HG02870 (cell line): Measurements from ENCODE around the gene FETUB.

Experiments
- ATAC-seq: cut with Tn5 transposase; IDR thresholded peaks from one replicate; pipeline ENCODE4 v1.9.1; 2021; ENCODE audit warnings: mild to moderate bottlenecking, moderate library complexity; ENCODE audit not compliant: unreplicated experiment

FETUB gene

GRCh38 chr3:186639778-186640472 is at the start of gene FETUB:
Gene FETUB (plus strand): TSS chr3:186640399. CDS start chr3:186640461, 62 bp downstream.
- no peak for ATAC-seq

DNA sequence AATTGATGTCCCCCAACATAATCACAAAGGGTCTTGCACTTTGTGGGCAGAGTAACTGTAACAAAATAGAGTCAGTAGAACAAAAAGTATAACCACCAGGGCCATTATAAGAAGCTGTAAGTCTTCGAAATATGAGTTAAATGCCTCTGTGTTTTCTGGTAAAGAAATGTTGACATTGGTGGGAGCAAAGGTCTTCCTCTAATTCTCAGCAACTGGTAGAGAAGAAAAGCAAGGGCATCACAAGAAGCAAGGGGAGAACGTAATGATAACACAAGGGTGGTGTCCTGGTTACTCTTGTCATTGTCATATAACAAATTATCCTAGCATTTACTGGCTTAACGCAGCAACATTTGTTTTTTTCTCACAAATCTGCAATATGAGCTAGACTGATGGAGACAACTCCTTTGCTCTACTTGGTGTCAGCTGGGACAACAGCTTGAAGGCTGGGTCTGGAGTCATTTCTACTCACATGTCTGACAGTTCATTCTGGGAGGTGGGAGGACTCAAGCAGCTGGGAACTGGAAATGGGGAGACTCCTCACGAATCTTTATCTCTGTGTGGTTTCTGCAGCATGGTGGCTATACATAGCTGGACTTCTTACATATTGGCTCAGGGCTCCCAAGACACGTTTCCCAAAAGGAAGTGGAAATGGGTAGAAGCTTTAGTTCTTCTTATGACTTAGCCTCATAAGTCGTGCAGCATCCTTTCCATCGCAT is 49.5 kb upstream of the FETUB start:
- no peak for ATAC-seq

- no peak for ATAC-seq
Measured at GRCh38 chr3:186592682-186593081, 47.5 kb upstream of the FETUB start.

GRCh38 chr3:186593862-186594261 is 46.3 kb upstream of the FETUB start:
- ATAC-seq, result no peak

DNA sequence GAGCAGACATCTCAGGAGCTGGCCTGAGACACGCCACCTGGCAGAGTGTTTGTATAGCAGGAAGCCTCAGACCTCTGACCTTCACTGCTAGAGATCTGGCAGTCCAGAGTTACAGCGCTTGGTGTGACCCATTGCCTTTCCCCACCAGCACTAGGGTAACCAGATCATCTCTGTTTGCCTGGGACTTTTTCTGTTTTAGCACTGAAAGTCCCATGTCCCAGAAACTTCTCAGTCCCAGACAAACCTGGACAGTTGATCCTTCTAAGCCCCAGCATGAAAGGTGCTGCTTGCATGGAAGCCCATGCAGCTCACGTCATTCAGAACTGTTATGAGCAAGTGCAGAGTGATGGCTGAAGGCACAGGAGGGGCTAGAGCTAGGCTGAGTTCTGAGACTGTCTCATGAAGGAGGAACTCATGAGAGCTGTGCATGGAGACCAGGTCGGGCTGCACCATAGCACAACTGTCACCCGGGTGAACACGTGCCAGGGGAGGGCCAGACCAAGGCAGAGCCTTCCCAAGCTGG is 45.5 kb upstream of the FETUB start:
- no peak for ATAC-seq

- ATAC-seq, result no peak
Measured at GRCh38 chr3:186596568-186597287, 43.5 kb upstream of the FETUB start.

DNA sequence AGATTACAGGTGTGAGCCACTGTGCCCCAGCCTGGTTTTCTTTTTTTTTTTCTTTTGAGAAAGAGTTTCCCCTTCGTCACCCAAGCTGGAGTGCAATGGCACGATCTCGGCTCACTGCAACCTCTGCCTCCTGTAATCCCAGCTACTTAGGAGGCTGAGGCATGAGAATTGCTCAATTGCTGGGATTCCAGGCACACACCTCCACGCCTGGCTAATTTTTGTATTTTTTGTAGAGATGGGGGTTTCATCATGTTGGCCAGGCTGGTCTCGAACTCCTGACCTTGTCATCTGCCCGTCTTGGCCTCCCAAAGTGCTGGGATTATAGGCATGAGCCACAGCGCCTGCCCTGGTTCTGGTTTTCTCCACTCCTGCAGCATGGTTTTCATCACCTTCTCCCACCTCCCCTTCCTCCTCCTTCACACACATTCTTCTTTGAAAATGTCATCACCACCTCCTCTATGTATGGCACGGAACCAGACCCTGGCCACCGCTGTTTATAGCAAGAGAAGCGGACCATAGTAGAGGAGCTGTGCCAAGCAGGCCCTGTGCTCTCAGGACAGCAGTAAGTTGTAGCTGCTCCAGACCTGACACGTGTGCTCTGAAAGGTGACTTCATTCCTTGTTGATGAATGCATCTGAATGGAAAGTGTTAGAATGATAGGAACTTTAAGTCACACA is 42.0 kb upstream of the FETUB start:
- no peak for ATAC-seq

GRCh38 chr3:186598794-186599141 is 41.4 kb upstream of the FETUB start:
- no peak for ATAC-seq

GRCh38 chr3:186599142-186599784 is 40.9 kb upstream of the FETUB start:
- ATAC-seq, result no peak

- no peak for ATAC-seq
Measured at GRCh38 chr3:186599785-186600166, 40.4 kb upstream of the FETUB start.

DNA sequence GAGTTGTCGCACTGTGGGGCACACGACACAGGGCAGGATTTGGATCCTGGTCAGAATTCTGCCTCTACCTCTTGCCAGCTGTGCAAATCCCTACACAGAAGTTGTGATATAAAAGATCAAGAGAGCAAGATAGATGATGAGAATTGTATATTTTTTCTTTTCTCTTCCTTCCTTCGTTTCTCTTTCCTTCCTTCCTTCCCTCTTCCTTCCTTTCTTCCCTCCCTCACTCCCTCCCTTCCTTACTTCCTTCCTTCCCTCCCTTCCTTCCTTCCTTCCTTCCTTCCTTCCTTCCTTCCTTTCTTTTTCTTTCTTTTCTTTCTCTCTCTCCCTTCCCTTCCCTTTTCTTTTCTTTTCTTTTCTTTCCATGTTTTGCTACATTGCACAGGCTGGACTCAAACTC is 39.3 kb upstream of the FETUB start:
- ATAC-seq, result no peak

GRCh38 chr3:186603159-186603558 is 37.0 kb upstream of the FETUB start:
- no peak for ATAC-seq

DNA sequence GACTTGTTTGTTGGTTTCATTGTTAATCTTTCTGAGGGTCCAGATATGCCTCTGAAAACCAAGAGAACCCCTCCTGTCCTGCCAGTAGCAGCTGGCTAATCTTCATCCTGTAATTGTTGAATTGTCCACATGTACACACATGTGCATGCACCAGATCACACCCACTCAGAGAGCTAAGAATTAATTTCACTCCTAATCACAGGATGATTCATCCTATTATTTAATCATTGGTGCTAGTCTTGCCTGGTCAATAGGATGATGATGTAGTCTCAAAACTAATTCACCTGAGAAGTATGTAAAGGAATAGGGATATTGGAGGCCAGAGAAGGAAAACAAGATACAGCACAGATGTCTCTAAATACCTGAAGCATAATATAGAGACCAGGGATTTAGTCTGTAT is 35.1 kb upstream of the FETUB start:
- no peak for ATAC-seq

DNA sequence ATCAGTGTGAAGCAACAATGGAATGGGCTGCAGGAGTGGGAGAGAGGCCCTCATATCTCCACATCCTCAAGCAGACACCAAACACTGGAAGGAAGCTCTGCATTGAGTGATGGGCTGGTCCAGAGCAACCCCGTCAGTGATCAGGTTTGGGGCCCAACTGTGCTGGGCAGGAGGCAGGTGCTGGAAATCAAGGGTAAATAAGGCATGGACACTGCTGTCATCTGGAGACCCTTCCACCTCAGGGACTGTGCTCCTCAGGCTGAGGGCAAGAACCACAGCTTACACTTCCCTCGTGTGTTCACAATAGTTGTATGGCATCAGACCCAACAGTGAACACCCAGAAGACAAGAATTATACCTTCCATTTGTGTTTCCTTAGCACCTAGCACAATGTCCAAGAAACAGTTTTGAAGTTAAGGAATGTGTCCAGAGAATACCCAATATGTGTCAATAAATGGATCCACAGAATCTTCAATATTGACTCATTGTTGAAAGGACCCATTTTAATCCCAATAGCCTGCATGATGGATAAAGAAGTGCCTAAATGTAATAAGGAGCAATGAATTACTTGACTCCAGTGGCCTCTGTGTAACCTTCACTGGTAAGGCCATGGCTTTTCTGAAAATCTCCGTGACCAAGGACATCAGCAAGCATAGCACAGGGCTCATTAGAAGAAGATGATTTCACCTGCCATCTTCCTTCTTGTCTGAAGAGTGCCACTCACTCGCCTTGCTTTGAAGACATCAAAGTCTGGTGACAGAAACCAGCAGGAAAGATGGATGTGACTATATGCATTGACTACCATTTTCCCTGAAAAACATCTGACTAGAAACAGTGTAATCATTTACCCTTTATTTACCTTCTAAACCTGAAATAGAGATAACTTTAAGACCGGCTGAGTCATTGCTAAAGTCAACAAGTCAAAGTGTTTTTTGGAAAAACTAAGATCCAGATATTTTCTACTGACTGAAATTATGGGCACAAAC is 34.3 kb upstream of the FETUB start:
- ATAC-seq, result no peak

GRCh38 chr3:186608624-186609215 is 31.5 kb upstream of the FETUB start:
- ATAC-seq, result no peak

DNA sequence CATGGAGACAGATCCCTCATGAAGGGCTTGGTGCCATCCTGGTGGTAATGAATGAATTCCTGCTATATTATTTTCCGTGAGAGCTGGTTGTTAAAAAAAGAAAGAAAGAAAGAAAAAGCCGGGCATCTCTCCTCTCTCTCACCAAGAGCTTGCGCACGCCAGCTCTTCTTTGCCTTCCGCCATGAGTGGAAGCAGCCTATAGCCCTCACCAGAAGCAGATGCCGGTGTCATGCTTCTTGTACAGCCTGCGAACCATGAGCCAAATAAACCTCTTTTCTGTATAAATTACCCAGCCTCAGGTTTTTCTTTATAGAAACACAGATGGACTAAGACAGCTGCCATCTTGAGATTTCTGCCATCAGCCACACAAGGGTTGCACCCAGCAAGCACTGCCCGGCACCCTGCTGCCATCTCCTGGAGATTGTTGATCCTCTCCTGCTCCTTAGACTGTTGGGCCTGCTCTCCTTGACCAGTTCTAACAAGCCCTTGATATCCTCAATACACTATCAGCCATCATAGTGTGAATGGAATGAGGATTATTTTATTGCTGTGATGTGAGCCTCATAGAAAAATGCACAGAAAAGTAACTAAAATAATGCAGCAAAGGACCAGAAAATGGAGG is 30.8 kb upstream of the FETUB start:
- no peak for ATAC-seq

DNA sequence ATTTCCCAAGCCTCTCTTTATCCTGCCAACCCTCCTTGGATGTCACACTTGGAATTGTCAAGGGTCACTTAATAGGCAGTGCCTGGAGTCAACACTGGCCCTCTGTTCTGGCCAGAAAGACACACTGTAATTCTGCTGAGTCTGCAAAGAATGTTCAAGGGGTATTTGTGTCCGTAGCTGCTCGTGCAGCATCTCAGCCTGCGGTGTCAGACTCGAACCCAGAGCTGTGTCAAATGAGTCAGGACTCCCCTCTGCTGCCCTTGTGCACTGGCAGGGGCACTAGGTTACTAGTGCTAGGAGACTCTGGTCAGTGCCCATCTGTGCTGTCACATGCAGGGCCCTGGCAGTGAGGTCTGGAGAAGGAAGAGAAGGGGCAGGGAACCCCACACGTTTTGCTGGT is 28.1 kb upstream of the FETUB start:
- ATAC-seq, result no peak

- no peak for ATAC-seq
Measured at GRCh38 chr3:186612721-186613636, 27.2 kb upstream of the FETUB start, which contains the start of gene AHSG. Gene AHSG (plus strand): TSS chr3:186613060. CDS start chr3:186613142, 82 bp downstream.
